ENCODE measurements around the gene PAK4.

- TF ChIP-seq POLR2AphosphoS5 (IDR thresholded peaks at IDR 0.05; ENCODE audit: low read depth, low read length) (no peak), POLR2A (IDR thresholded peaks at IDR 0.05; ENCODE audit: low read depth, low read length) (no peak)
These were observed 40.9 kb upstream of the PAK4 start for GRCh38 chr19:39084732-39085080.
